Sigmoid colon (tissue), 7 donors: ENCODE results near the gene HEATR1. TPM values are rescaled to one million over a fixed set of nuclear protein-coding genes. Genes with fewer than 3 reads are reported as not detected.

Experiments used
- DNase-seq: peaks from one replicate; pipeline ENCODE4 v3.0.0-alpha.2; 2019
- H3K27ac ChIP-seq, 4 donors: fragments of 200-600 bp; sonication (generic); one replicate each; pipeline ENCODE4 v1.5.1; 2016 to 2019; ENCODE audit warnings: mild to moderate bottlenecking in 1 of 4
- H3K27me3 ChIP-seq, 3 donors: fragments of 200-600 bp; sonication (generic); one replicate each; pipeline ENCODE4 v1.5.1; 2019; ENCODE audit warnings: mild to moderate bottlenecking in 1 of 3
- H3K36me3 ChIP-seq, 4 donors: fragments of 200-600 bp; sonication (generic); one replicate each; pipeline ENCODE4 v1.5.1; 2016 to 2019
- H3K4me1 ChIP-seq, 4 donors: fragments of 200-600 bp; sonication (generic); one replicate each; pipeline ENCODE4 v1.5.1; 2017 to 2019
- H3K4me3 ChIP-seq, 4 donors: fragments of 200-600 bp; sonication (generic); one replicate each; pipeline ENCODE4 v1.5.1; 2017 to 2019; ENCODE audit warnings: mild to moderate bottlenecking in 2 of 4, moderate library complexity in 1 of 4
- H3K9me3 ChIP-seq, 4 donors: fragments of 200-600 bp in 3 of 4; sonication (generic) in 3 of 4; one replicate each; pipeline versions ENCODE4 v1.5.1 to v1.6.1; 2013 to 2019
- EP300 ChIP-seq, 4 donors: sonication (generic); formaldehyde crosslinking; IDR thresholded peaks; one replicate each; pipeline ENCODE4 v1.6.1; 2017; ENCODE audit warnings: antibody characterized with exemption in 4 of 4
- POLR2A ChIP-seq, 2 donors: fragments of 450-650 bp; IDR thresholded peaks; one replicate each; pipeline ENCODE4 v1.6.1; 2016; ENCODE audit warnings: antibody characterized with exemption in 2 of 2, mild to moderate bottlenecking in 2 of 2, moderate library complexity in 2 of 2
- POLR2AphosphoS5 ChIP-seq, 4 donors: sonication (generic); formaldehyde crosslinking; IDR thresholded peaks; one replicate each; pipeline ENCODE4 v1.6.1; 2017; ENCODE audit warnings: antibody characterized with exemption in 4 of 4
- WGBS, 2 donors: extraction: QIAGEN DNeasy Blood & Tissue Kit; methylation state at CpG; one replicate each; pipeline ENCODE4 v1.1.7; 2013; 5-methylcytosine and 5-hydroxymethylcytosine counted together
- intact Hi-C: fragments of 100-400 bp; cut with DNase I; formaldehyde crosslinking; loops from one replicate; pipeline ENCODE4 v1.15.1; 2023
- polyA plus RNA-seq, 3 donors: library from polyadenylated mRNA; stranded (reverse); fragments of 200-250 nt; gene quantifications; one replicate each; pipeline ENCODE4 v1.2.3, GENCODE V29; 2013
- total RNA-seq, 4 donors: library from RNA; depleted of rRNA; stranded (reverse); fragments of >200 nt; gene quantifications; one replicate each; pipeline ENCODE4 v1.1.0, GENCODE V29; 2016
- TF ChIP-seq, protein P1 (sequence below), 4 experiments: fragments of 450-650 bp in 3 of 4; fragments of 200-600 bp in 1 of 4; IDR thresholded peaks; one replicate each; pipeline ENCODE4 v1.5.1; 2016 to 2019; ENCODE audit warnings: antibody characterized with exemption in 4 of 4, mild to moderate bottlenecking in 3 of 4, moderate library complexity in 2 of 4
- donor health status: healthy with polysubstance abuse.
- donor health status: Bipolar disorder and iron deficiency.
- donor health status: healthy.

HEATR1 gene
- total and polyA plus RNA-seq, 7 donors = 0.92 to 22.1 (median 14.4) TPM

DNA sequence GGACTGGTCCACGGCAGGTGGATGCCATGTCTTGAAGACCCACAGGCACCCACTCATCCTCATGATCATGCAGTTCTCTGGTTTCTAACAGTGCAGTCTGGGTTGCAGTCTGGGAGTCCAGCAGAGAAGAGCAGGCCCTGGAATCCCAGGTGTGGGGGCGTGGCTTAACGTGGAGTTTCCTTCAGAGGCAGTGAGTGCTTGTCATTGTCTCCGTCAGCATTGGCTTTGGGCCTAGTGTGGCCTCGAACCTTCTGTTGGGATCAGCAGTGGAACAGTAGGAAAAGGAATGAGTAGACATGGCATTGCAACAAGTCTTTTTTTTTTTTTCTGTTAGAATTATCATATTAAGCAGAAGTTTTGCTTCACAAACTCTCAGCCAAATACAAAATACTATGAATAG, 67.8 kb downstream of the HEATR1 start:
- H3K36me3 ChIP-seq = peaks cover 5 to 60% (median 22%) of the 10 kb centered on the region in 4 donors
- no peaks in the 10 kb centered on the region for H3K9me3 ChIP-seq
- TF ChIP-seq POLR2A (IDR thresholded peaks at IDR 0.05) (no peak), POLR2AphosphoS5 (IDR thresholded peaks at IDR 0.05) (no peak), EP300 (IDR thresholded peaks at IDR 0.05) (no peak)
- TF ChIP-seq, protein P1, sequence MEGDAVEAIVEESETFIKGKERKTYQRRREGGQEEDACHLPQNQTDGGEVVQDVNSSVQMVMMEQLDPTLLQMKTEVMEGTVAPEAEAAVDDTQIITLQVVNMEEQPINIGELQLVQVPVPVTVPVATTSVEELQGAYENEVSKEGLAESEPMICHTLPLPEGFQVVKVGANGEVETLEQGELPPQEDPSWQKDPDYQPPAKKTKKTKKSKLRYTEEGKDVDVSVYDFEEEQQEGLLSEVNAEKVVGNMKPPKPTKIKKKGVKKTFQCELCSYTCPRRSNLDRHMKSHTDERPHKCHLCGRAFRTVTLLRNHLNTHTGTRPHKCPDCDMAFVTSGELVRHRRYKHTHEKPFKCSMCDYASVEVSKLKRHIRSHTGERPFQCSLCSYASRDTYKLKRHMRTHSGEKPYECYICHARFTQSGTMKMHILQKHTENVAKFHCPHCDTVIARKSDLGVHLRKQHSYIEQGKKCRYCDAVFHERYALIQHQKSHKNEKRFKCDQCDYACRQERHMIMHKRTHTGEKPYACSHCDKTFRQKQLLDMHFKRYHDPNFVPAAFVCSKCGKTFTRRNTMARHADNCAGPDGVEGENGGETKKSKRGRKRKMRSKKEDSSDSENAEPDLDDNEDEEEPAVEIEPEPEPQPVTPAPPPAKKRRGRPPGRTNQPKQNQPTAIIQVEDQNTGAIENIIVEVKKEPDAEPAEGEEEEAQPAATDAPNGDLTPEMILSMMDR (IDR thresholded peaks at IDR 0.05) = no peak
- WGBS, 2 donors = 57 to 80% methylated on average over 5 of the region's 5 CpGs
- intact Hi-C loops = no loop called here
- H3K27me3 ChIP-seq = no peaks in the 10 kb centered on the region
- no peak overlapping the region for H3K4me3 ChIP-seq
- no peak for DNase-seq
- no peak overlapping the region for H3K27ac ChIP-seq
- peaks cover 0 to 9% (median 0%) of the 10 kb centered on the region in 4 donors for H3K4me1 ChIP-seq

DNA sequence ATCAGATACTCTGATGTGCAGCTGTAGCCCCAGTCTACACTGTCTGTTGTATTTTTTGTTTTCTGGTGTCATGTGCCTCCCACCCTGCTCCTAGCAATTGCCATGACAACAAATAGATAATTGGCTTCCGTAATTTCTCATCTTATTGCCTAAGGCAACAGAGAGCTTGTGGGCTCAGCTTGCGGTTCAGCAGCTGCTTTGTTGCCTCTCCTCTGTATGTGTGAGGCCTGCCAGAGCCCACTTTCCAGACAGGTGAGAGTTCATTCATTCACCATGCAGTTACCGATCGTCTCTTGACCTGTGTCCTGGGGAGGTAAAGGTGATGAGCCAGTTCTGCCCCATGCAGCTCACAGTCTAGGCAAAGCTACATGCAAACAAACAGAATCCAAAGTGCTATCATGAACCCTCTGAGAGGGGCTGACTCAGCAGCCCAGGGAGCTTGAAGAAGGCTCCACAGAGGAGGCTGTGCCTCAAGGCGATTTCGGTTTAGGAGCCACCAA, 68.6 kb downstream of the HEATR1 start:
- Histone ChIP-seq H3K27ac (no peak overlapping the region), H3K9me3 (no peaks in the 10 kb centered on the region), H3K4me1 (peaks cover 0 to 9% (median 0%) of the 10 kb centered on the region in 4 donors), H3K4me3 (no peak overlapping the region), H3K36me3 (peaks cover 5 to 52% (median 20%) of the 10 kb centered on the region in 4 donors), H3K27me3 (no peaks in the 10 kb centered on the region)
- intact Hi-C loops = no loop called here
- DNase-seq = no peak
- TF ChIP-seq POLR2AphosphoS5 (IDR thresholded peaks at IDR 0.05) = no peak
- WGBS, 2 donors = 92 to 95% methylated on average over 6 of the region's 6 CpGs

DNA sequence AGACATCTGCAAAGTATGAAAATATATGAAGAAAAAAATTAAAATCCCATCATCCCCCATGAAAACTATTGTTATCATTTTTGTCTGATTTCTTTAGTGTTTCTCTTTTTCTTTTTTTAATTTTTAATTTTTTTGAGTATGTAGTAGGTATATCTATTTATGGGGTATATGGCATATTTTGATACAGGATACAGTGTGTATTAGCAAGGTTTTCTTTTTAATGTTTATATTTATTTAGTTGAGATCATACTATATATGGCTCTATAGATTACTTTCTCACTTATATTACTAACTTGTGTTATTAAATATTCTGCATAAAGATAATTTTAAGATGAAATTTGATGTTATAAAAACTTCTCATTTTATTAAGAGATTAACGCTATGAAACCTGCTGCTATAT, 69.1 kb downstream of the HEATR1 start:
- TF ChIP-seq EP300 (IDR thresholded peaks at IDR 0.05) = no peak
- TF ChIP-seq, protein P1 (IDR thresholded peaks at IDR 0.05) = no peak
- no peak for TF ChIP-seq POLR2AphosphoS5 (IDR thresholded peaks at IDR 0.05)
- TF ChIP-seq POLR2A (IDR thresholded peaks at IDR 0.05) = no peak
- H3K9me3 ChIP-seq = no peaks in the 10 kb centered on the region
- no peak for DNase-seq
- intact Hi-C loops = no loop called here
- H3K36me3 ChIP-seq = peaks cover 5 to 47% (median 18%) of the 10 kb centered on the region in 4 donors
- no peak overlapping the region for H3K27ac ChIP-seq
- 94 to 96% methylated on average over 1 of the region's 1 CpG for WGBS, 2 donors
- H3K4me3 ChIP-seq = no peak overlapping the region
- no peaks in the 10 kb centered on the region for H3K27me3 ChIP-seq
- H3K4me1 ChIP-seq = peaks cover 0 to 9% (median 0%) of the 10 kb centered on the region in 4 donors

DNA sequence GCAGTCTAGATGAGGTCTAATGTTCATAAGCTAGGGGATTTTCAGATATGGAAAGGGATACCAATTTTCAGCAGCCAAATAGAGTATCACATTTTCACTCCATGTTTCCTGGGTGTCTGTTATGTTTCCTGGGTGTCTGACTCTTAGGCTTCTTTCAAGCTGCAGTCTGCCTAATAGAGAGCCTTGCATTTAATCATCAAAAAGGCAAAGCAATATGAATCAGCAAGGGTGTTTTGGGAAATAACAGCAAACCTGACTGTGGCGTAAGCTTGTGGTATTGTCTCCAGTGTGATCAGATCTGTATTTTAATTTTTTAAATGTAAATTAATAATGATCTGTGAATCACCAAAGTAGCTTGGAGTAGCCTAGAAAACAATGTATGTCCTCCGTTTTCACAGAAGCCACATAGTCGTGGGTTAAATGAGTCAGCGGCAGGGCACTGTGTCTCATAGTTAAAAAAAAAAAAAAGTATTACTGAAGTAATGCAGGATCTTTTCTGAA, 70.1 kb downstream of the HEATR1 start:
- no peak for DNase-seq
- intact Hi-C loops = no loop called here
- Histone ChIP-seq H3K36me3 (peaks cover 5 to 37% (median 14%) of the 10 kb centered on the region in 4 donors), H3K27me3 (no peaks in the 10 kb centered on the region), H3K9me3 (no peaks in the 10 kb centered on the region), H3K27ac (no peak overlapping the region), H3K4me1 (peaks cover 0 to 9% (median 0%) of the 10 kb centered on the region in 4 donors), H3K4me3 (no peak overlapping the region)
- WGBS, 2 donors = 74 to 84% methylated on average over 4 of the region's 4 CpGs
- TF ChIP-seq EP300 (IDR thresholded peaks at IDR 0.05) (no peak), POLR2AphosphoS5 (IDR thresholded peaks at IDR 0.05) (no peak), POLR2A (IDR thresholded peaks at IDR 0.05) (no peak)
- TF ChIP-seq, protein P1 (IDR thresholded peaks at IDR 0.05) = no peak

DNA sequence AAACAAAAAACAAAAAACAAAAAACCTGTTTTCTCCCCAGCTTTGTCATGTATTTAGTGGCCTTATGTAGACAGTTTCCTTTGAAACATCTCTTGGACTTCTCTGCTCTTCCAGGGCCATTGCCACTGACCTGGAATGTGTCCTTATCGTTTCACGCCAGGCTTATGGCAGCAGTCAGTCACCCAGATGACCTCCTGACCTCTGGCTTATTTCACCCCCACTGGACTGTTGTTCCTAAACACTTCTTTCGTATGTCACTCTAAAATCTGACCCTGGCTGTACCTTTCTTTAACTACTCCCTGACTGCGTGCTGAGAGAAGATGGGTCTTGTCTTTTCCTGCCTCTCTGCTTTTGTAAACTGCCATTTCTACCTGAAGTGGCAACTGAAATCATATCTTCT, 71.5 kb downstream of the HEATR1 start:
- Histone ChIP-seq H3K4me1 (peaks cover 0 to 9% (median 0%) of the 10 kb centered on the region in 4 donors), H3K9me3 (no peaks in the 10 kb centered on the region), H3K27me3 (no peaks in the 10 kb centered on the region), H3K4me3 (no peak overlapping the region), H3K27ac (no peak overlapping the region), H3K36me3 (peaks cover 4 to 36% (median 8%) of the 10 kb centered on the region in 4 donors)
- intact Hi-C loops = no loop called here
- DNase-seq = no peak
- WGBS, 2 donors = 90 to 91% methylated on average over 4 of the region's 4 CpGs
- TF ChIP-seq, protein P1 (IDR thresholded peaks at IDR 0.05) = no peak
- TF ChIP-seq POLR2A (IDR thresholded peaks at IDR 0.05) (no peak), POLR2AphosphoS5 (IDR thresholded peaks at IDR 0.05) (no peak), EP300 (IDR thresholded peaks at IDR 0.05) (no peak)
